Panc1 (cell line): ENCODE data around the gene CHCHD6. TPM values are rescaled to one million over a fixed set of nuclear protein-coding genes. Genes with fewer than 3 reads are reported as not detected.

ENCODE experiments used
- ATAC-seq: fragments of 200-7000 bp; cut with Tn5 transposase; 2 replicates; pipeline ENCODE4 v1.9.1; 2020; ENCODE audit warnings: mild to moderate bottlenecking, moderate library complexity
- BruUV-seq: library from RNA; stranded (reverse); fragments of 400-500 nt; replicated peaks from 2 replicates; lab custom pipeline; 2021; lab: Mats Ljungman, UMichigan
- CTCF ChIA-PET: fragments of 300-600 bp; sonication (Branson Sonifier 250); formaldehyde crosslinking; loops from one replicate; lab custom pipeline; 2022; ENCODE audit warnings: antibody characterized with exemption; lab: Charles Lee
- POLR2A ChIA-PET: fragments of 300-600 bp; sonication (Branson Sonifier 250); formaldehyde crosslinking; loops from one replicate; lab custom pipeline; 2022; ENCODE audit warnings: antibody characterized with exemption; lab: Charles Lee
- DNase-seq: peaks from one replicate; pipeline ENCODE4 v3.0.0-alpha.2; 2010; ENCODE audit warnings: low read depth, low spot score
- H3K27ac ChIP-seq: 2 replicates; pipeline ENCODE4 v1.5.1; 2011; ENCODE audit warnings: mild to moderate bottlenecking, low read length, inconsistent platforms
- H3K27me3 ChIP-seq: fragments of 200-500 bp; sonication (Bioruptor generic); 2 replicates; pipeline ENCODE4 v1.6.0; 2014; ENCODE audit warnings: low read length, inconsistent platforms; ENCODE audit not compliant: control insufficient read depth, insufficient read depth
- H3K36me3 ChIP-seq: fragments of 200-500 bp; sonication (Bioruptor generic); 2 replicates; pipeline ENCODE4 v1.5.1; 2014; ENCODE audit warnings: inconsistent platforms, mild to moderate bottlenecking, low read length, moderate library complexity; ENCODE audit not compliant: control insufficient read depth, insufficient read depth
- H3K4me1 ChIP-seq: 2 replicates; pipeline ENCODE4 v1.5.1; 2011; ENCODE audit warnings: inconsistent platforms, mild to moderate bottlenecking, low read length, moderate library complexity; ENCODE audit not compliant: control insufficient read depth, insufficient read depth
- H3K4me3 ChIP-seq, 2 experiments: 2 replicates each; pipeline ENCODE4 v1.5.1; 2011 to 2012; ENCODE audit warnings: low read depth in 2 of 2, low read length in 2 of 2, mild to moderate bottlenecking in 2 of 2, inconsistent platforms in 1 of 2, moderate library complexity in 1 of 2
- H3K9me3 ChIP-seq: fragments of 200-500 bp; sonication (Bioruptor generic); 2 replicates; pipeline ENCODE4 v1.5.1; 2014; ENCODE audit warnings: low read depth, mild to moderate bottlenecking, inconsistent platforms, low read length, moderate library complexity; ENCODE audit not compliant: control insufficient read depth, insufficient read depth
- POLR2AphosphoS5 ChIP-seq: IDR thresholded peaks from 2 replicates; pipeline ENCODE4 v1.6.1; 2012; ENCODE audit warnings: mild to moderate bottlenecking, low read depth, low read length, moderate library complexity
- SIN3A ChIP-seq: IDR thresholded peaks from 2 replicates; pipeline ENCODE4 v1.6.1; 2012; ENCODE audit warnings: low read depth, mild to moderate bottlenecking, low read length, moderate library complexity, borderline replicate concordance; ENCODE audit not compliant: insufficient read depth
- TCF7L2 ChIP-seq: IDR thresholded peaks from 2 replicates; pipeline ENCODE4 v1.6.1; 2011; ENCODE audit warnings: mild to moderate bottlenecking, low read depth, low read length, inconsistent platforms
- in situ Hi-C: cut with HindIII; loops from 2 replicates; pipeline ENCODE4 v1.10.0; 2016; ENCODE audit warnings: low sequenced_read_pairs, low pct_unique_long_range_greater_than_20kb
- intact Hi-C: fragments of 100-400 bp; cut with micrococcal nuclease; formaldehyde crosslinking; loops from one replicate; pipeline ENCODE4 v1.10.0; 2022; ENCODE audit not compliant: unreplicated experiment
- total RNA-seq: library from RNA; stranded (reverse); gene quantifications from one replicate; pipeline ENCODE4 v1.2.1, GENCODE V29; 2021; ENCODE audit not compliant: unreplicated experiment
- TF ChIP-seq, protein P1 (sequence below): fragments of 450-650 bp; IDR thresholded peaks from 2 replicates; pipeline ENCODE4 v1.5.1; 2017; ENCODE audit warnings: mild to moderate bottlenecking
- TF ChIP-seq, protein P2 (sequence below), 2 experiments: IDR thresholded peaks; 2 replicates each; pipeline ENCODE4 v1.6.1; 2011 to 2012; ENCODE audit warnings: low read depth in 2 of 2, control low read depth in 1 of 2, low read length in 1 of 2, mild to moderate bottlenecking in 1 of 2, moderate library complexity in 1 of 2; ENCODE audit not compliant: insufficient read depth in 1 of 2

Gene CHCHD6
- total RNA-seq, 1 experiment from 2014 or later: 31.5 TPM

DNA sequence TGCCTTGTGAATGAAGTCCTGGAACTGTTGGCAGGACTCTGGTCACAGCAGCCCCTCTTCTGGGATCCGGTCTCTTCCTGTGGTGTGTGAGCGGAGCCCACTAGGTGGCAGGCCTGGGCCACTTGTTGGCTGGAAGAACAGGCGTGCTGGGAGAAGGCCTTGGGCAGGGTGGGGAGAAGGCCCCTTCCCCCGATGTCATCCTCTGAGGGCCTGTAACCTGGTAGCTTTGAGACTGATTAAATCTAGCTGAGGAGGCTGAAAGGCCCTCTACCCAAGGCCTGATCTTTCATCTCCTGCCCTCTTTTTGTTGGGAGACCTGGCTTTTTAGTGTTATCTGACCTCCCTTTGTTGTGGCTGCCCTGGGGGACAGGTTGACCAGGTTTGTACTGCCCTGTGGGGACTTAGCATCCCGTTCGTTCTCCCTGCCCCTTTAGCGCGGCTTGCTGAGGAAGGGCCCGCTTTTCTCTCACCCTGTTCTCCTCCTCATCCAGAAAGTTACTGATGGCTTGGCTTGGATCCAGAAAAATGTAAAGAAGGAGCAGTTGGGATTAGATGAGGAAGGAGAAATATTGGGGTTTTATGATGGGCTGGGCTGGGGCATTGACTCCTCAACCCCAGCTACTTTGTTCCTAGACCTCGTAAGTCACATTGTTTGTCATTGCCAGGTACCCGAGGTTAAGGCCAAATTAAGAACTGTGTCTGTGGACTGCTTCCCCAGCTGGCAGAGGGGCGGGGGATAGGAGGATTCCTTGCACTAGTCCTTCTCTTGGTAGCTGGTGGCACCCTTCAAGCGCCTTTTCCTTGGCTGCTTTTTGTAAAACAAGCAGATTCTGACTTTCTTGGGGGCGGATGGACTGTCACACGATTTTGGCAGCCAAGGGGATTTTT, 48.5 kb downstream of the CHCHD6 start:
- H3K4me3 ChIP-seq: no peak overlapping the region
- intact Hi-C loops: loop anchor here (5.0 to 10.0 kb wide), 3 partner anchors 102 to 792 kb away; partner anchors contain the start of gene PLXNA1
- no peaks in the 10 kb centered on the region for H3K27me3 ChIP-seq
- ATAC-seq: peak; percentile 97
- peak overlapping the region; percentile 74 for H3K27ac ChIP-seq
- ChIA-PET CTCF (interaction anchor here (0.6 to 1.0 kb wide), 4 partner anchors 228 to 703 kb away, joined by 3 read pairs; partner anchors contain the start of gene PLXNA1), POLR2A (interaction anchor here (0.6 kb wide), 1 partner anchor 71 kb away, joined by 3 read pairs; no protein-coding TSS in a partner anchor)
- H3K4me1 ChIP-seq: peaks cover 13% of the 10 kb centered on the region
- no peaks in the 10 kb centered on the region for H3K36me3 ChIP-seq
- no TSS peak for BruUV-seq
- TF ChIP-seq SIN3A: no peak
- TF ChIP-seq, protein P1, sequence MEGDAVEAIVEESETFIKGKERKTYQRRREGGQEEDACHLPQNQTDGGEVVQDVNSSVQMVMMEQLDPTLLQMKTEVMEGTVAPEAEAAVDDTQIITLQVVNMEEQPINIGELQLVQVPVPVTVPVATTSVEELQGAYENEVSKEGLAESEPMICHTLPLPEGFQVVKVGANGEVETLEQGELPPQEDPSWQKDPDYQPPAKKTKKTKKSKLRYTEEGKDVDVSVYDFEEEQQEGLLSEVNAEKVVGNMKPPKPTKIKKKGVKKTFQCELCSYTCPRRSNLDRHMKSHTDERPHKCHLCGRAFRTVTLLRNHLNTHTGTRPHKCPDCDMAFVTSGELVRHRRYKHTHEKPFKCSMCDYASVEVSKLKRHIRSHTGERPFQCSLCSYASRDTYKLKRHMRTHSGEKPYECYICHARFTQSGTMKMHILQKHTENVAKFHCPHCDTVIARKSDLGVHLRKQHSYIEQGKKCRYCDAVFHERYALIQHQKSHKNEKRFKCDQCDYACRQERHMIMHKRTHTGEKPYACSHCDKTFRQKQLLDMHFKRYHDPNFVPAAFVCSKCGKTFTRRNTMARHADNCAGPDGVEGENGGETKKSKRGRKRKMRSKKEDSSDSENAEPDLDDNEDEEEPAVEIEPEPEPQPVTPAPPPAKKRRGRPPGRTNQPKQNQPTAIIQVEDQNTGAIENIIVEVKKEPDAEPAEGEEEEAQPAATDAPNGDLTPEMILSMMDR: peak; percentile 95
- no peak for TF ChIP-seq TCF7L2
- TF ChIP-seq, protein P2, sequence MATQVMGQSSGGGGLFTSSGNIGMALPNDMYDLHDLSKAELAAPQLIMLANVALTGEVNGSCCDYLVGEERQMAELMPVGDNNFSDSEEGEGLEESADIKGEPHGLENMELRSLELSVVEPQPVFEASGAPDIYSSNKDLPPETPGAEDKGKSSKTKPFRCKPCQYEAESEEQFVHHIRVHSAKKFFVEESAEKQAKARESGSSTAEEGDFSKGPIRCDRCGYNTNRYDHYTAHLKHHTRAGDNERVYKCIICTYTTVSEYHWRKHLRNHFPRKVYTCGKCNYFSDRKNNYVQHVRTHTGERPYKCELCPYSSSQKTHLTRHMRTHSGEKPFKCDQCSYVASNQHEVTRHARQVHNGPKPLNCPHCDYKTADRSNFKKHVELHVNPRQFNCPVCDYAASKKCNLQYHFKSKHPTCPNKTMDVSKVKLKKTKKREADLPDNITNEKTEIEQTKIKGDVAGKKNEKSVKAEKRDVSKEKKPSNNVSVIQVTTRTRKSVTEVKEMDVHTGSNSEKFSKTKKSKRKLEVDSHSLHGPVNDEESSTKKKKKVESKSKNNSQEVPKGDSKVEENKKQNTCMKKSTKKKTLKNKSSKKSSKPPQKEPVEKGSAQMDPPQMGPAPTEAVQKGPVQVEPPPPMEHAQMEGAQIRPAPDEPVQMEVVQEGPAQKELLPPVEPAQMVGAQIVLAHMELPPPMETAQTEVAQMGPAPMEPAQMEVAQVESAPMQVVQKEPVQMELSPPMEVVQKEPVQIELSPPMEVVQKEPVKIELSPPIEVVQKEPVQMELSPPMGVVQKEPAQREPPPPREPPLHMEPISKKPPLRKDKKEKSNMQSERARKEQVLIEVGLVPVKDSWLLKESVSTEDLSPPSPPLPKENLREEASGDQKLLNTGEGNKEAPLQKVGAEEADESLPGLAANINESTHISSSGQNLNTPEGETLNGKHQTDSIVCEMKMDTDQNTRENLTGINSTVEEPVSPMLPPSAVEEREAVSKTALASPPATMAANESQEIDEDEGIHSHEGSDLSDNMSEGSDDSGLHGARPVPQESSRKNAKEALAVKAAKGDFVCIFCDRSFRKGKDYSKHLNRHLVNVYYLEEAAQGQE (IDR thresholded peaks at IDR 0.05; ENCODE audit: insufficient read depth in 1 of 2, low read depth in 2 of 2, low read length in 1 of 2): peak in 1 of 2 experiments; percentile 62; a peak in 1 of 4 replicates
- no peak for TF ChIP-seq POLR2AphosphoS5
- DNase-seq: peak; percentile 36
- in situ Hi-C loops: no loop called here
- no peaks in the 10 kb centered on the region for H3K9me3 ChIP-seq

DNA sequence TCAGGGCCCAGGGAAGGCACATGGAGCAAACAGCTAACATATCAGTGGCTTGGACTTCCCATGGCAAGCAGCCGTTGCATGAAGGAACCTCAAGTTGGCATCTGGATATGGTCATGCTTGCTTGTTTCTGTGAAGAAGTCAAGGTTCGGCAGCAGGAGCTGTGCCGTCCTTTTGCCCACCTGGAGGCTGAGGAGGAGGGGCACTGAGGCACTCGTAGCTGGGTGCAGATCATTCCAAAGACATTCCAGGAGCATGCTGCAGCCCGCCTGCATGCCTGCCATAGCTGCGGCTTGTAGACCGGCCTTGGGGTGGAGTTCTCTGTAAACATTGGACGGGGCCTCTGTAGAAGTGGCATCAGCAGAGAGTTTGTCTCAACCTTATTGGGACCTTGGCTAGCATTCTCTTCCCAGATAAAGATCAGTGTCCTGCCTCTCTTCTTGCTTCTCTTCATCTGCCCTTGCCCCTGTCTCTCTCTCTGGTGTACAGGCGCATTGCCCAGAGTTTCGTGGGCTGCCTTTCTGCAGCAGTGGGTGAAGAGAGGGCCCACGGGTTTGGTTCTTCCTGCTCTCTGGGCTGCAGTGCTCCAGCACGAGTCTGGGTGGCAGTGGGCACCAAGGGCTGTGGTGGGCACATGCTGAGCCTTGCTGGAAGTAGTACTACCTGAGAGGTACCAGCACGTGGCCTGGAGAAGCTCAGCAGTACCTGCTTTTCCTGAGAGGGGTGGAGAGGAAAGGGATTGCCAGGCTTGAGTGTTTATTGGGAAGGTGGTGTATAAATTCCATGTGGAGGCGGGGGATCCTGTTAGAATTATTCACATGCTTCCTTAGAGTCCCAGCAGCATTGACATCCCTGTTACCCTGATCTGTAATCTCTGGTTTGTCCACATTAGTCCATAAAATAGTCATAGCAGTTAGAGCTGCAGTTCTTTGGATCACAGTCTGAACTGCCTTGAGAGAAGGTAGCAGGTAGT, 49.4 kb downstream of the CHCHD6 start:
- no peak for ATAC-seq
- BruUV-seq: no TSS peak
- POLR2A ChIA-PET: interaction anchor here (0.6 kb wide), 1 partner anchor 749 kb away, joined by 3 read pairs; no protein-coding TSS in a partner anchor
- Histone ChIP-seq H3K27me3 (no peaks in the 10 kb centered on the region), H3K27ac (peak overlapping the region; percentile 74; the same call in 1 of the 2 replicates), H3K4me3 (no peak overlapping the region), H3K9me3 (no peaks in the 10 kb centered on the region), H3K4me1 (peaks cover 13% of the 10 kb centered on the region), H3K36me3 (no peaks in the 10 kb centered on the region)
- intact Hi-C loops: loop anchor here (5.0 to 10.0 kb wide), 3 partner anchors 101 to 791 kb away; partner anchors contain the start of gene PLXNA1
- TF ChIP-seq, protein P1: no peak
- TF ChIP-seq, protein P2 (IDR thresholded peaks at IDR 0.05; ENCODE audit: insufficient read depth in 1 of 2, low read depth in 2 of 2, low read length in 1 of 2): no peak
- TF ChIP-seq POLR2AphosphoS5: no peak
- no peak for TF ChIP-seq SIN3A
- no peak for TF ChIP-seq TCF7L2
- CTCF ChIA-PET: interaction anchor here (1.2 kb wide), 1 partner anchor 8 kb away, joined by 3 read pairs; no protein-coding TSS in a partner anchor
- no peak for DNase-seq
- in situ Hi-C loops: no loop called here
